ENCODE data around the gene TOR1B. TPM values are rescaled to one million over a fixed set of nuclear protein-coding genes. Genes with fewer than 3 reads are reported as not detected.

Gene TOR1B
- polyA plus RNA-seq, 1 of the 3 experiments (the other 2 are of a cell fraction) = 37.4 TPM

GRCh38 chr9:129854588-129855110 lies 51.7 kb downstream of the TOR1B start:
- Histone ChIP-seq H3K79me2 (ENCODE audit: insufficient read depth) (no peaks in the 10 kb centered on the region), H3K27me3 (ENCODE audit: insufficient read depth) (no peaks in the 10 kb centered on the region), H3K4me1 (ENCODE audit: control insufficient read depth in 1 of 2, insufficient read depth in 2 of 2, low read depth in 1 of 2, low read length in 1 of 2) (peaks cover 0 to 30% of the 10 kb centered on the region in 2 experiments; a peak in 2 of 4 replicates), H3K4me3 (ENCODE audit: low read depth in 2 of 2, low read length in 1 of 2) (no peak overlapping the region), H3K9ac (no peak overlapping the region), H3K4me2 (no peak overlapping the region), H3K9me3 (no peaks in the 10 kb centered on the region), H3K9me2 (no peaks in the 10 kb centered on the region), H4K20me1 (ENCODE audit: insufficient read depth) (no peaks in the 10 kb centered on the region), H2AFZ (ENCODE audit: low read depth) (no peak overlapping the region), H3K27ac (ENCODE audit: low read depth in 2 of 2, low read length in 1 of 2) (no peak overlapping the region; a peak in 1 of 4 replicates), H3F3A (replicated peaks; ENCODE audit: insufficient read depth) (peaks cover 3% of the 10 kb centered on the region), H3K36me3 (replicated peaks in 1 of 2; ENCODE audit: control insufficient read depth in 1 of 2, insufficient read depth in 2 of 2, low read length in 1 of 2) (peaks cover 10 to 66% of the 10 kb centered on the region in 2 experiments)
- ChIA-PET POLR2A (no interaction called here), CTCF (interaction anchor here (0.5 kb wide), 1 partner anchor 82 kb away, joined by 3 read pairs; no protein-coding TSS in a partner anchor)
- TF ChIP-seq NRF1 (IDR thresholded peaks at IDR 0.05; ENCODE audit: low read depth, low read length) (no peak), GABPA (IDR thresholded peaks at IDR 0.05; ENCODE audit: low read depth) (no peak), JUND (IDR thresholded peaks at IDR 0.05) (no peak), ELF1 (IDR thresholded peaks at IDR 0.05) (no peak), FOSL2 (IDR thresholded peaks at IDR 0.05; ENCODE audit: borderline replicate concordance, low read depth) (no peak), ZBTB33 (IDR thresholded peaks at IDR 0.05; ENCODE audit: borderline replicate concordance, low read depth) (no peak), RFX5 (IDR thresholded peaks at IDR 0.05; ENCODE audit: low read length) (no peak)
- TF ChIP-seq, protein P1, sequence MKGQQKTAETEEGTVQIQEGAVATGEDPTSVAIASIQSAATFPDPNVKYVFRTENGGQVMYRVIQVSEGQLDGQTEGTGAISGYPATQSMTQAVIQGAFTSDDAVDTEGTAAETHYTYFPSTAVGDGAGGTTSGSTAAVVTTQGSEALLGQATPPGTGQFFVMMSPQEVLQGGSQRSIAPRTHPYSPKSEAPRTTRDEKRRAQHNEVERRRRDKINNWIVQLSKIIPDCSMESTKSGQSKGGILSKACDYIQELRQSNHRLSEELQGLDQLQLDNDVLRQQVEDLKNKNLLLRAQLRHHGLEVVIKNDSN (IDR thresholded peaks at IDR 0.05; ENCODE audit: borderline replicate concordance, low read depth) = no peak
- TF ChIP-seq, protein P2, sequence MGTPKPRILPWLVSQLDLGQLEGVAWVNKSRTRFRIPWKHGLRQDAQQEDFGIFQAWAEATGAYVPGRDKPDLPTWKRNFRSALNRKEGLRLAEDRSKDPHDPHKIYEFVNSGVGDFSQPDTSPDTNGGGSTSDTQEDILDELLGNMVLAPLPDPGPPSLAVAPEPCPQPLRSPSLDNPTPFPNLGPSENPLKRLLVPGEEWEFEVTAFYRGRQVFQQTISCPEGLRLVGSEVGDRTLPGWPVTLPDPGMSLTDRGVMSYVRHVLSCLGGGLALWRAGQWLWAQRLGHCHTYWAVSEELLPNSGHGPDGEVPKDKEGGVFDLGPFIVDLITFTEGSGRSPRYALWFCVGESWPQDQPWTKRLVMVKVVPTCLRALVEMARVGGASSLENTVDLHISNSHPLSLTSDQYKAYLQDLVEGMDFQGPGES (IDR thresholded peaks at IDR 0.05; ENCODE audit: low read depth, low read length) = no peak
- DNase-seq = no peak
- WGBS (ENCODE audit: low lambda C conversion rate) = over 99% methylated on average over 4 of the region's 4 CpGs

DNA sequence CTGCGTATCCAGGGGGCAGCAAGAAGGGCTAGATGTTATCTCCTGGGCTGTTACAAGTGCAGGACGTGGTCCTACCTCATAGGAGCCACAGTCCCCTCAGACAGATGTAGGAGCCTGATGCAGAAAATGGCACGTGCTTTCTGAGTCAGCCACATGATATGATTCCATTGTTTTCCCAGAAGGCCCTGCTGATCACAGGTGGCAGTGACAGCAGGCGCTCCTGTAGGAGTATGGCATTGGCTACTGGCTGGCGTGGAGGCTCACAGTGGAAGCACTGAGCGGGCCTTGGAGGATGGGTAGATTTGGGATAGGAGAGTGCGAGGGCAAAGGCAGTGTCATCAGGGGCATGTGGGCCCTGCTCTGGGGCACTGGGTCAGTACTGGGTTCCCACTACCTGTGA lies 54.2 kb downstream of the TOR1B start:
- CTCF ChIA-PET = no interaction called here
- WGBS (ENCODE audit: low lambda C conversion rate) = 86% methylated on average over 5 of the region's 7 CpGs
- POLR2A ChIA-PET = no interaction called here
- TF ChIP-seq SIN3A (IDR thresholded peaks at IDR 0.05; ENCODE audit: borderline replicate concordance, low read depth, low read length) = no peak
- TF ChIP-seq NFIC (IDR thresholded peaks at IDR 0.05; ENCODE audit: borderline replicate concordance) = no peak
- no peak for TF ChIP-seq CTCF (IDR thresholded peaks at IDR 0.05)
- TF ChIP-seq EP300 (IDR thresholded peaks at IDR 0.05; ENCODE audit: borderline replicate concordance in 1 of 2, low read depth in 1 of 2, low read length in 1 of 2) = no peak
- TF ChIP-seq RCOR1 (IDR thresholded peaks at IDR 0.05; ENCODE audit: low read length) = no peak
- no peak for TF ChIP-seq RXRA (IDR thresholded peaks at IDR 0.05; ENCODE audit: borderline replicate concordance, low read depth)
- TF ChIP-seq FOXM1 (IDR thresholded peaks at IDR 0.05; ENCODE audit: low read depth) = no peak
- no peak for TF ChIP-seq JUND (IDR thresholded peaks at IDR 0.05)
- TF ChIP-seq ZBTB33 (IDR thresholded peaks at IDR 0.05; ENCODE audit: borderline replicate concordance, low read depth) = no peak
- no peak for TF ChIP-seq MXI1 (IDR thresholded peaks at IDR 0.05; ENCODE audit: low read depth, low read length)
- TF ChIP-seq, protein P3, sequence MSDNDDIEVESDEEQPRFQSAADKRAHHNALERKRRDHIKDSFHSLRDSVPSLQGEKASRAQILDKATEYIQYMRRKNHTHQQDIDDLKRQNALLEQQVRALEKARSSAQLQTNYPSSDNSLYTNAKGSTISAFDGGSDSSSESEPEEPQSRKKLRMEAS (IDR thresholded peaks at IDR 0.05; ENCODE audit: low read depth) = no peak
- no peak for TF ChIP-seq GABPA (IDR thresholded peaks at IDR 0.05; ENCODE audit: low read depth)
- TF ChIP-seq TAF1 (IDR thresholded peaks at IDR 0.05; ENCODE audit: borderline replicate concordance, low read depth, low read length) = no peak
- TF ChIP-seq TEAD4 (IDR thresholded peaks at IDR 0.05; ENCODE audit: borderline replicate concordance, insufficient read depth) = no peak
- no peak for TF ChIP-seq NRF1 (IDR thresholded peaks at IDR 0.05; ENCODE audit: low read depth, low read length)

More for the DNA sequence above, 54.2 kb downstream of the TOR1B start:
- Histone ChIP-seq H3K9me3 (no peaks in the 10 kb centered on the region), H3K4me3 (ENCODE audit: low read depth in 2 of 2, low read length in 1 of 2) (no peak overlapping the region), H3K4me1 (ENCODE audit: control insufficient read depth in 1 of 2, insufficient read depth in 2 of 2, low read depth in 1 of 2, low read length in 1 of 2) (peaks cover 0 to 23% of the 10 kb centered on the region in 2 experiments; a peak in 2 of 4 replicates), H3K9me2 (no peaks in the 10 kb centered on the region), H3K79me2 (ENCODE audit: insufficient read depth) (no peaks in the 10 kb centered on the region), H4K20me1 (ENCODE audit: insufficient read depth) (no peaks in the 10 kb centered on the region), H2AFZ (ENCODE audit: low read depth) (no peak overlapping the region), H3K4me2 (no peak overlapping the region), H3F3A (replicated peaks; ENCODE audit: insufficient read depth) (no peaks in the 10 kb centered on the region), H3K27ac (ENCODE audit: low read depth in 2 of 2, low read length in 1 of 2) (no peak overlapping the region), H3K36me3 (replicated peaks in 1 of 2; ENCODE audit: control insufficient read depth in 1 of 2, insufficient read depth in 2 of 2, low read length in 1 of 2) (peaks cover 14 to 62% of the 10 kb centered on the region in 2 experiments), H3K27me3 (ENCODE audit: insufficient read depth) (no peaks in the 10 kb centered on the region), H3K9ac (no peak overlapping the region)
- no peak for DNase-seq
